IgD-negative memory B cell (primary cell): Measurements from ENCODE around the gene SLC22A13. TPM values are rescaled to one million over a fixed set of nuclear protein-coding genes. Genes with fewer than 3 reads are reported as not detected.
"Not testable (repeated sequence)": the region's sequence is repeated elsewhere in the genome, so short reads cannot be mapped to it uniquely, and the experiment has no call there.

ENCODE experiments used
- H3K27ac Mint-ChIP-seq, 3 donors: one replicate each; pipeline ENCODE4 v1.8.0; 2020 to 2022; ENCODE audit warnings: mild to moderate bottlenecking in 3 of 3, mixed read lengths in 3 of 3, moderate library complexity in 1 of 3
- H3K27me3 Mint-ChIP-seq: one replicate; pipeline ENCODE4 v1.8.0; 2021; ENCODE audit warnings: mixed read lengths
- H3K36me3 Mint-ChIP-seq: one replicate; pipeline ENCODE4 v1.8.0; 2020; ENCODE audit warnings: mild to moderate bottlenecking, mixed read lengths
- H3K4me1 Mint-ChIP-seq, 3 donors: one replicate each; pipeline ENCODE4 v1.8.0; 2020 to 2022; ENCODE audit warnings: mixed read lengths in 3 of 3, mild to moderate bottlenecking in 1 of 3
- H3K4me3 Mint-ChIP-seq, 4 donors: one replicate each; pipeline ENCODE4 v1.8.0; 2020 to 2022; ENCODE audit warnings: mild to moderate bottlenecking in 4 of 4, mixed read lengths in 4 of 4, moderate library complexity in 3 of 4
- H3K9me3 Mint-ChIP-seq, 3 donors: one replicate each; pipeline ENCODE4 v1.8.0; 2020 to 2021; ENCODE audit warnings: mixed read lengths in 3 of 3, mild to moderate bottlenecking in 1 of 3
- polyA plus RNA-seq: library from polyadenylated mRNA; unstranded; fragments of 300-500 nt; fragmentation: Illumina TruSeq; gene quantifications from one replicate; pipeline ENCODE4 v1.2.3, GENCODE V29; 2021

Gene SLC22A13, protein sequence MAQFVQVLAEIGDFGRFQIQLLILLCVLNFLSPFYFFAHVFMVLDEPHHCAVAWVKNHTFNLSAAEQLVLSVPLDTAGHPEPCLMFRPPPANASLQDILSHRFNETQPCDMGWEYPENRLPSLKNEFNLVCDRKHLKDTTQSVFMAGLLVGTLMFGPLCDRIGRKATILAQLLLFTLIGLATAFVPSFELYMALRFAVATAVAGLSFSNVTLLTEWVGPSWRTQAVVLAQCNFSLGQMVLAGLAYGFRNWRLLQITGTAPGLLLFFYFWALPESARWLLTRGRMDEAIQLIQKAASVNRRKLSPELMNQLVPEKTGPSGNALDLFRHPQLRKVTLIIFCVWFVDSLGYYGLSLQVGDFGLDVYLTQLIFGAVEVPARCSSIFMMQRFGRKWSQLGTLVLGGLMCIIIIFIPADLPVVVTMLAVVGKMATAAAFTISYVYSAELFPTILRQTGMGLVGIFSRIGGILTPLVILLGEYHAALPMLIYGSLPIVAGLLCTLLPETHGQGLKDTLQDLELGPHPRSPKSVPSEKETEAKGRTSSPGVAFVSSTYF
- polyA plus RNA-seq = not detected

- Mint-ChIP-seq H3K36me3 (no peaks in the 10 kb centered on the region), H3K27ac (peak within 1 kb of the TSS in 1 of 3 donors; percentile 38), H3K4me1 (peaks cover 12 to 17% (median 15%) of the 10 kb centered on the region in 3 donors), H3K27me3 (no peaks in the 10 kb centered on the region), H3K9me3 (peaks cover 0 to 2% (median 0%) of the 10 kb centered on the region in 3 donors), H3K4me3 (no peak within 1 kb of the TSS)
These were observed at the start of gene SLC22A13 for GRCh38 chr3:38265604-38266307. TSS of gene SLC22A13 (plus strand) at chr3:38265812. CDS start at chr3:38265861, 49 bp downstream.

GRCh38 chr3:38219609-38220197 is 45.9 kb upstream of the SLC22A13 start:
- H3K4me3 Mint-ChIP-seq = no peak overlapping the region
- no peaks in the 10 kb centered on the region for H3K27me3 Mint-ChIP-seq
- H3K4me1 Mint-ChIP-seq = peaks cover 0 to 12% (median 11%) of the 10 kb centered on the region in 3 donors
- H3K36me3 Mint-ChIP-seq = peaks cover 11% of the 10 kb centered on the region
- H3K9me3 Mint-ChIP-seq = no peaks in the 10 kb centered on the region
- H3K27ac Mint-ChIP-seq = no peak overlapping the region

DNA sequence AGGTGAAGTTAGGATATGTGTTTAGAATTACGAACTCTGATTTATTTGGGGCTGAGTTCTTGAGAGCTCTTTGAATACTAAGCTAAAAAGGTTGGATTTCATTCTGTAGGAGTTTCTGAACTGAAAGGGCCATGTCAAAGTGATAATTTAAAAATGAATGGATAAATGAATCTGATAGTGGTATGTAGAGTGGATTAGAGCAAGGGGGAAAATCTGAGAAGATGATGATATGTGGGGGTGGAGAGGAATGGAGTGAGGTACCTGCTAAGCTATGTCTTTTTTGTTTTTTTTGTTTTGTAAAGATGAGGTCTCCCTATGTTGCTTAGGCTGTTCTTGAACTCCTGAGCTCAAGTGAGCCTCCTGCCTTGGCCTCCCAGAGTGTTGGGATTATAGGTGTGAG is 44.6 kb upstream of the SLC22A13 start:
- peak overlapping the region in 1 of 3 donors; percentile 6 for H3K27ac Mint-ChIP-seq

DNA sequence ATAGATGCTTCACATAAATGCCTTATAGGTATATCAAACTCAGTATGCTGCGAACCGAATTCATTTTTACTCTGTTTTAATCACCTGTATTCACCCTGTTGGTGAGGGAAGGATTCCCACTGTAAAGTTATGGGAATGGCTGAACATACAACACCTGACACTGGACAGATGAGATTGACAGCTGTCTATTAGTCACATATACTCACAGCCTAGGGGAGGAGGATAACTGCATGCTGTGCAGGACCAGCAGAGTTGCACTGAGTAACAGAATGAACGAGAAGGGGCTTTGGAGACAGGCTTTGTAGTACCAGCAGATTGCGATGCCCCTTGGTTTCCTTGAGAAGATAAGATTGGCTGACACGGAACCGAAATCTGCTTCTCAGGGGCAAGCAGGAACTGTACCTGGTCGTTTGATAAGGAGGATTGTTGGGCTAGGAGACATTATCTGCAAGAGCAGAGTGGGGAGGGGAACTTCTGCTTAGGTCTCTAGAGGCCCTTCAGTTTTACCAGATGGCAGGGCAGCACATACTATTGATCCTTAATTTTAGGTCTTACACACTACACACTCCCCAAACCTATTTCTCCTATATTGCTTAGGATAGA is 43.5 kb upstream of the SLC22A13 start:
- Mint-ChIP-seq H3K9me3 (no peaks in the 10 kb centered on the region), H3K27me3 (no peaks in the 10 kb centered on the region), H3K4me1 (peaks cover 0 to 11% (median 6%) of the 10 kb centered on the region in 3 donors), H3K4me3 (no peak overlapping the region), H3K27ac (no peak overlapping the region), H3K36me3 (peaks cover 16% of the 10 kb centered on the region)

More for the DNA sequence above, 44.6 kb upstream of the SLC22A13 start:
- Mint-ChIP-seq H3K36me3 (peaks cover 15% of the 10 kb centered on the region), H3K4me3 (no peak overlapping the region), H3K9me3 (no peaks in the 10 kb centered on the region), H3K4me1 (peaks cover 0 to 12% (median 11%) of the 10 kb centered on the region in 3 donors), H3K27me3 (no peaks in the 10 kb centered on the region)

DNA sequence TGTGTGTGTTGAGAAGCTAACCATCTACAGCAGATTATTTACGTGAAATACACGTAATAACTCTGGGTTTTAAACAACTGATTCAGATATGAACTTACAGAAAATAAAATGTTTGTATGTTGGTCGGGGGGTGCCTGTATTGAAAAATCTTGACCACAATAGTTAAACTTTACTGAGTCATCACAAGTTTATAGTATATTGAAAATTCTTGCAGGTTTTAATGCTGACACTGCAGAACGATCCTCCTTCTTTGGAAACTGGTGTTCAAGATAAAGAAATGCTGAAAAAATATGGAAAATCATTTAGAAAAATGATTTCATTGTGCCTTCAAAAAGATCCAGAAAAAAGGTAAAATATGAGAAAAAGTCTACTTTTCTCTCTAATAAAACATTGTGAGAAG is 41.3 kb upstream of the SLC22A13 start:
- peaks cover 0 to 4% (median 0%) of the 10 kb centered on the region in 3 donors for H3K4me1 Mint-ChIP-seq
- H3K4me3 Mint-ChIP-seq = no peak overlapping the region
- H3K36me3 Mint-ChIP-seq = peaks cover 16% of the 10 kb centered on the region
- no peaks in the 10 kb centered on the region for H3K9me3 Mint-ChIP-seq
- no peaks in the 10 kb centered on the region for H3K27me3 Mint-ChIP-seq
- H3K27ac Mint-ChIP-seq = no peak overlapping the region

- Mint-ChIP-seq H3K27me3 (no peaks in the 10 kb centered on the region), H3K9me3 (no peaks in the 10 kb centered on the region), H3K36me3 (peaks cover 14% of the 10 kb centered on the region), H3K4me1 (no peaks in the 10 kb centered on the region), H3K27ac (no peak overlapping the region), H3K4me3 (no peak overlapping the region)
These were observed 39.3 kb upstream of the SLC22A13 start for GRCh38 chr3:38226273-38226672.

- no peaks in the 10 kb centered on the region for H3K27me3 Mint-ChIP-seq
- peaks cover 12% of the 10 kb centered on the region for H3K36me3 Mint-ChIP-seq
- H3K27ac Mint-ChIP-seq = no peak overlapping the region
- H3K9me3 Mint-ChIP-seq = no peaks in the 10 kb centered on the region
- H3K4me3 Mint-ChIP-seq = no peak overlapping the region
- no peaks in the 10 kb centered on the region for H3K4me1 Mint-ChIP-seq
These were observed 37.6 kb upstream of the SLC22A13 start for GRCh38 chr3:38227989-38228388.

DNA sequence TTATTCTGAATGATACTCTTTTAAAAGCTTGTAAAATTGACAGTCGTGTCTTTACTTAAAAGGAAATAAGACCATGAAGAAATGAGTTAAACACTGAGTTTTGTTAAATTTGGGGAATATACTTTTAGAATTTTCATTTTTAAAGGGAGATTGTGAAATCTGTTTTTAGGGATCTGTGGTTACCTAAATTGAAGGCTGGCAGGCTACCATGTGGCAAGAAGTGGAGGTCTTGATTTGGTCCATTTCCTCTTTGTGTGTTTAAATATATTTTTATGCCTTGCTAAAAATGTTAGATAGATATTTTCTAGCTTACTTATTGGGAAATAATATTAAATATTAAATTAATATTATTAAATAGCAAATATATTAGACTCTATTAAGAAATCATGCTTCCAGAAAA is 36.6 kb upstream of the SLC22A13 start:
- H3K27me3 Mint-ChIP-seq = no peaks in the 10 kb centered on the region
- no peaks in the 10 kb centered on the region for H3K4me1 Mint-ChIP-seq
- H3K27ac Mint-ChIP-seq = no peak overlapping the region
- no peaks in the 10 kb centered on the region for H3K9me3 Mint-ChIP-seq
- H3K4me3 Mint-ChIP-seq = no peak overlapping the region
- H3K36me3 Mint-ChIP-seq = peaks cover 14% of the 10 kb centered on the region

GRCh38 chr3:38232701-38233100 is 32.9 kb upstream of the SLC22A13 start:
- no peaks in the 10 kb centered on the region for H3K27me3 Mint-ChIP-seq
- no peak overlapping the region for H3K4me3 Mint-ChIP-seq
- H3K36me3 Mint-ChIP-seq = peaks cover 25% of the 10 kb centered on the region
- H3K27ac Mint-ChIP-seq = peak overlapping the region in 1 of 3 donors; percentile 63
- H3K9me3 Mint-ChIP-seq = peaks cover 4 to 12% (median 9%) of the 10 kb centered on the region in 3 donors
- H3K4me1 Mint-ChIP-seq = no peaks in the 10 kb centered on the region

DNA sequence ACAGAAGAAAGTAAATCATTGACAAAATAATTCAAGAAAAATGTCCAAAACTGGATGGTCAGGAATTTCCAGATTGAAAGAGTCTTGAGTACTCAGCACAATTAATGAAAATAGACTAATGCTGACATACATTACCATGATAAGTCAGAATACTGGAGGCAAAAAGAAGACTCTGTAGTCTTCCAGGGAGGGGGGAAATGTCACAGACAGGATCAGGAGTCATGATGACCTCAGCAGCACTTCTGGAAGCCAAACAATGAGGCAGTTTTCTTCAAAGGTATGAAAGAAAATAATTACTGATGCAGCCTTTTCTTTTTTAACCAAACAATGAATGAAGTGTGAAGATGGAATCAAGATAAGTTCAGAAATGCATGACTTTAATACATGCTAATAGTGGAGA is 30.1 kb upstream of the SLC22A13 start:
- Mint-ChIP-seq H3K27me3 (no peaks in the 10 kb centered on the region), H3K9me3 (peaks cover 5 to 28% (median 9%) of the 10 kb centered on the region in 3 donors), H3K4me1 (no peaks in the 10 kb centered on the region), H3K36me3 (peaks cover 39% of the 10 kb centered on the region), H3K4me3 (no peak overlapping the region), H3K27ac (peak overlapping the region in 2 of 3 donors; percentile 37 to 55)

DNA sequence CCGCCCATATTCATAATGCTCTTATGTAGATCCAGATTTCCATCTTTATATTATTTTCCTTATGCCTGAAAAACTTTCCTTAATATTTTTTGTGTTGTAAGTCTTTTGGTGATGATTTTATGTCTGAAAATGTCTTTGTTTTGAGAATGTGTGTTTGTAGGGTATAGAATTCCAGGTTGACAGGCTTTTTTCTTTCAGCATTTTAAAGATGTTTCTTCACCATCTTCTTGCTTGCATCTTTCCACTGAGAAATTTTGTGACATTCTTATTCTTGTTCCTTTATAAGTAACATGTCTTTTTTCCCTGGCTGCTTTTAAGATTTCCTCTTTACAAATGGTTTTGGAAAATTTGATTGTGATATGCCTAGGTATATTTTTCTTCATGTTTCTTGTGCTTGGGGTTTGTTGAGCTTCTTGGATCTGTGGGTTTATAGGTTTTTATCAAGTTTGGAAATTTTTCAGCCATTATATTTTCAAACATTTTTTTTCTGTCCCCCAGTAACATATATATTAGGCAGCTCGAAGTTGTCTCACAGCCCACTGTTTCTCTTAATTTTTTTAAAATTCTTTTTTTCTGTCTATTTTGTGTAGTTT is 27.1 kb upstream of the SLC22A13 start:
- Mint-ChIP-seq H3K27me3 (no peaks in the 10 kb centered on the region), H3K27ac (no peak overlapping the region), H3K4me3 (no peak overlapping the region), H3K4me1 (no peaks in the 10 kb centered on the region), H3K36me3 (peaks cover 42% of the 10 kb centered on the region), H3K9me3 (peaks cover 5 to 28% (median 9%) of the 10 kb centered on the region in 3 donors)

DNA sequence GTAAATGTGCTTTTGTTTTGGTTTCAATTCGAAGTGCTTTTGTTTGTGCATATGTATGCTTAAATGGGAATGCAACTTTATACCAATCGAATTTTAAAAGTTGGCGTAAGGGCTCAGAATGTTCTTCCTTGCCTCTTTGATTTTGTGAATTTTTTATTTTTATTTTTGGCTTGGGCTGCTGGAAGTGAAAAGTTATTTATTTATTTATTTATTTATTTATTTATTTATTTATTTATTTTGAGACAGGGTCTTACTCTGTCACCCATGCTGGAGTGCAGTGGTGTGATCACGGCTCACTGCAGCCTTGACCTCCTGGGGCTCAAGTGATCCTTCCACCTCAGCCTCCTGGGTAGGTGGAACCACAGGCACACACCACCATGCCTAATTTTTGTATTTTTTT is 22.8 kb upstream of the SLC22A13 start:
- H3K4me3 Mint-ChIP-seq, H3K27ac Mint-ChIP-seq, H3K4me1 Mint-ChIP-seq, H3K27me3 Mint-ChIP-seq: not testable (repeated sequence)
- Mint-ChIP-seq H3K9me3 (peaks cover 0 to 15% (median under 1%) of the 10 kb centered on the region in 3 donors), H3K36me3 (peaks cover 18% of the 10 kb centered on the region)

DNA sequence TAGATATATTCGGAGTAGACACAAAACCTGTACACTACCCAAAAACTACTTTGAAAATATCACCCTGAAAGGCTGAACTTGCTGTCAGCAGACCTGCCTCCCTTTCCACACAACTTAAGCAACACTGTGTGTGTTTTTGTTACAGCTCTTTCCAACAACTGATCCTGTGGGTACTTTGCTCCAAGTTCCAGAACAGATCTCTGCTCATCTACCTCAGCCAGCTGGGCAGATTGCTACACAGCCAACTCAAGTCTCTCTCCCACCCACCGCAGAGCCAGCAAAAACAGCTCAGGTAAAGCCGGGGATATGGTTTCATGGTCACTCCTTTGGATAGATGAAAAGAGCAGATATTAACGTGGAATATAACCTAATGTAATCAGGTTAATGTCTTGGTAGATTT is 19.7 kb upstream of the SLC22A13 start:
- H3K36me3 Mint-ChIP-seq = peaks cover 10% of the 10 kb centered on the region
- no peaks in the 10 kb centered on the region for H3K9me3 Mint-ChIP-seq
- no peaks in the 10 kb centered on the region for H3K27me3 Mint-ChIP-seq
- H3K4me1 Mint-ChIP-seq = peaks cover 0 to 2% (median 0%) of the 10 kb centered on the region in 3 donors
- no peak overlapping the region for H3K27ac Mint-ChIP-seq
- H3K4me3 Mint-ChIP-seq = no peak overlapping the region

GRCh38 chr3:38247366-38248035 is 18.1 kb upstream of the SLC22A13 start:
- no peak overlapping the region for H3K4me3 Mint-ChIP-seq
- H3K27me3 Mint-ChIP-seq = no peaks in the 10 kb centered on the region
- H3K27ac Mint-ChIP-seq = peak overlapping the region in 1 of 3 donors; percentile 4
- H3K4me1 Mint-ChIP-seq = peaks cover 0 to 2% (median 0%) of the 10 kb centered on the region in 3 donors
- peaks cover 10% of the 10 kb centered on the region for H3K36me3 Mint-ChIP-seq
- H3K9me3 Mint-ChIP-seq = no peaks in the 10 kb centered on the region
